Esophagus squamous epithelium (tissue), 4 donors: ENCODE measurements around the gene SERPINA4.

Source experiments
- CTCF ChIP-seq, 6 experiments: fragments of 450-650 bp in 4 of 6; fragments of 200-600 bp in 2 of 6; sonication (generic) in 2 of 6; IDR thresholded peaks; one replicate each; pipeline ENCODE4 v1.5.1; 2016 to 2019; ENCODE audit warnings: antibody characterized with exemption in 6 of 6, mild to moderate bottlenecking in 4 of 6, moderate library complexity in 4 of 6
- POLR2A ChIP-seq, 4 donors: fragments of 450-650 bp; IDR thresholded peaks; one replicate each; pipeline ENCODE4 v1.6.1; 2017; ENCODE audit warnings: antibody characterized with exemption in 4 of 4, mild to moderate bottlenecking in 4 of 4, moderate library complexity in 3 of 4

GRCh38 chr14:94541234-94541975, 19.8 kb upstream of the SERPINA4 start:
- TF ChIP-seq CTCF (IDR thresholded peaks at IDR 0.05) = no peak
- TF ChIP-seq POLR2A (IDR thresholded peaks at IDR 0.05) = no peak
